Liver (tissue), 9 donors: ENCODE results near the gene RASL10A. TPM values are rescaled to one million over a fixed set of nuclear protein-coding genes. Genes with fewer than 3 reads are reported as not detected.
"Not testable (repeated sequence)": the region's sequence is repeated elsewhere in the genome, so short reads cannot be mapped to it uniquely, and the experiment has no call there.

ENCODE experiments used
- DNase-seq: peaks from one replicate; pipeline ENCODE4 v3.0.0-alpha.2; 2017; ENCODE audit warnings: low spot score
- H3K27ac ChIP-seq, 2 donors: one replicate each; pipeline ENCODE4 v1.7.0; 2013; ENCODE audit warnings: inconsistent platforms in 2 of 2, low read length in 2 of 2, control low read depth in 1 of 2, low read depth in 1 of 2, mild to moderate bottlenecking in 1 of 2
- H3K27me3 ChIP-seq, 4 donors: one replicate each; pipeline versions ENCODE4 v1.6.1 to v1.7.0; 2013; ENCODE audit warnings: low read length in 3 of 4, inconsistent platforms in 1 of 4, mild to moderate bottlenecking in 1 of 4, moderate library complexity in 1 of 4; ENCODE audit not compliant: control insufficient read depth in 4 of 4, insufficient read depth in 4 of 4
- H3K36me3 ChIP-seq, 4 donors: one replicate each; pipeline versions ENCODE4 v1.6.1 to v1.7.0; 2013; ENCODE audit warnings: low read length in 3 of 4, mild to moderate bottlenecking in 3 of 4, low read depth in 1 of 4, moderate library complexity in 1 of 4; ENCODE audit not compliant: control insufficient read depth in 4 of 4, insufficient read depth in 3 of 4
- H3K4me1 ChIP-seq, 4 donors: one replicate each; pipeline versions ENCODE4 v1.6.1 to v1.7.0; 2013; ENCODE audit warnings: low read length in 3 of 4, mild to moderate bottlenecking in 3 of 4, moderate library complexity in 1 of 4; ENCODE audit not compliant: control insufficient read depth in 4 of 4, insufficient read depth in 4 of 4
- H3K4me3 ChIP-seq, 3 donors: one replicate each; pipeline versions ENCODE4 v1.6.1 to v1.7.0; 2013; ENCODE audit warnings: low read length in 3 of 3, control low read depth in 1 of 3, low read depth in 1 of 3, mild to moderate bottlenecking in 1 of 3
- H3K9ac ChIP-seq, 2 donors: one replicate each; pipeline ENCODE4 v1.7.0; 2013; ENCODE audit warnings: low read length in 2 of 2, mild to moderate bottlenecking in 2 of 2, moderate library complexity in 2 of 2, control low read depth in 1 of 2, low read depth in 1 of 2
- H3K9me3 ChIP-seq, 4 donors: one replicate each; pipeline versions ENCODE4 v1.6.1 to v1.7.0; 2013; ENCODE audit warnings: low read length in 3 of 4; ENCODE audit not compliant: control insufficient read depth in 4 of 4
- FOXA1 ChIP-seq: IDR thresholded peaks from 2 replicates; pipeline ENCODE4 v1.6.1; 2016; ENCODE audit warnings: antibody characterized with exemption
- HNF4A ChIP-seq, 2 donors: conservative IDR thresholded peaks; 2 replicates each; pipeline ENCODE4 v1.6.1; 2016; ENCODE audit warnings: antibody characterized with exemption in 2 of 2, mild to moderate bottlenecking in 2 of 2
- HNF4G ChIP-seq: IDR thresholded peaks from 2 replicates; pipeline ENCODE4 v1.6.1; 2016; ENCODE audit warnings: antibody characterized with exemption
- NR2F2 ChIP-seq: IDR thresholded peaks from 2 replicates; pipeline ENCODE4 v1.6.1; 2016; ENCODE audit warnings: antibody characterized with exemption
- RAD21 ChIP-seq, 2 donors: IDR thresholded peaks; 2 replicates each; pipeline ENCODE4 v1.6.1; 2016; ENCODE audit warnings: antibody characterized with exemption in 2 of 2, mild to moderate bottlenecking in 2 of 2
- REST ChIP-seq: IDR thresholded peaks from 2 replicates; pipeline ENCODE4 v1.6.1; 2016; ENCODE audit warnings: antibody characterized with exemption, mild to moderate bottlenecking
- RXRA ChIP-seq, 2 donors: IDR thresholded peaks; 2 replicates each; pipeline ENCODE4 v1.6.1; 2017 to 2018; ENCODE audit warnings: antibody characterized with exemption in 2 of 2, mild to moderate bottlenecking in 1 of 2
- SP1 ChIP-seq: IDR thresholded peaks from 2 replicates; pipeline ENCODE4 v1.6.1; 2018; ENCODE audit warnings: antibody characterized with exemption, mild to moderate bottlenecking
- TAF1 ChIP-seq: conservative IDR thresholded peaks from 2 replicates; pipeline ENCODE4 v1.6.1; 2016; ENCODE audit warnings: antibody characterized with exemption, mild to moderate bottlenecking
- WGBS: extraction: QIAGEN DNeasy Blood & Tissue Kit; methylation state at CpG from one replicate; pipeline ENCODE4 v1.1.7; 2013; 5-methylcytosine and 5-hydroxymethylcytosine counted together
- polyA plus RNA-seq, 2 donors: library from polyadenylated mRNA; stranded (reverse) in 1 of 2; unstranded in 1 of 2; fragments of 200-250 nt in 1 of 2; fragments of >200 nt in 1 of 2; fragmentation: Nextera tagmentation in 1 of 2; extraction: Ambion mirVana in 1 of 2; gene quantifications; one replicate each; pipeline versions ENCODE4 v1.2.1 to v1.2.3, GENCODE V29; 2013 to 2015
- total RNA-seq, 2 donors: library from RNA; depleted of rRNA; stranded (reverse); fragments of >200 nt; gene quantifications; one replicate each; pipeline ENCODE4 v1.2.3, GENCODE V29; 2014
- donor health status: healthy.
- donor health status: healthy.
- donor health status: healthy.
- donor health status: healthy.
- donor health status: healthy.

Gene RASL10A
- total and polyA plus RNA-seq, 4 donors = 0.10 to 0.79 (median 0.47) TPM

DNA sequence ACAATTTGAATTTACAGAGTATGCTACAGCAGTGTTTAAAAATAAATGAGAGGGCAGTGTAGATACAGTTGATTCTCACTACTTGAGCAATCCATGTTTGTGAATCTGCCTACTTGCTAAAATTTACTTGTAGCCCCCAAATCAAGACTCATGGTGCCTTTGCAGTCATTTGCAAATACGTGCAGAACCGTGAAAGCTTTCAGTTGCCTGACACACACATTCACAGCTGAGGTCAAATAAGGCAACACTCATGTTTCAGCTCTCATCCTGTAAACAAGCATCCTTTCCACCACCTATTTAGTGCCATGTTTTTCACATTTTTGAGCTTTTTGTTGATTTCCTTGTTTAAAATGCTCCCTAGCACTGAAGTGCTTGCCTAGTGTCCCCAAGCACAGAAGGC, 32.5 kb upstream of the RASL10A start:
- DNase-seq = no peak
- Histone ChIP-seq H3K27me3 (no peaks in the 10 kb centered on the region), H3K36me3 (peaks cover 9 to 42% (median 24%) of the 10 kb centered on the region in 4 donors), H3K27ac (no peak overlapping the region), H3K4me3 (no peak overlapping the region), H3K9me3 (no peaks in the 10 kb centered on the region), H3K9ac (no peak overlapping the region), H3K4me1 (peaks cover 6 to 39% (median 24%) of the 10 kb centered on the region in 4 donors)
- TF ChIP-seq TAF1 = no peak
- no peak for TF ChIP-seq SP1
- 76% methylated on average over 2 of the region's 2 CpGs for WGBS

DNA sequence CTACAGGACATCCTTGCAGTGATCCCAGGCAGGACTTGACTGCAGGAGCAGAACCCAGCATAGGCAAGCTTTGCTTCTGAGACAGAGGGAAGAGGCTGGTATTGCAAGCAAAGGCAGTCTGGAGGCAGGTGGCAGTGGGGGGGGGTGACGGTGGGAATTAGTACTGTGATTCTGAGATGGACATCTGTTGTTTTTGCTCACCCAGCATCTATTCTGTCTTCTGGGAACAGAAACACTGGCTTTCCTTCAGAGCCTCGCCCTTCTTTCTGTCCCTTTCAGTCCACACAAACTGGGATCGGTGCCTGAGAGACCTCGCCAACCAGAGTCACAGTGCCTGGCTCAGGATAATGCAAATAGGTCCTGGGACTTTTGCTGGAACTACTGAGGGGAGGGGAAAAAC, 31.2 kb upstream of the RASL10A start:
- DNase-seq = no peak
- no peaks in the 10 kb centered on the region for H3K9me3 ChIP-seq
- H3K27me3 ChIP-seq = no peaks in the 10 kb centered on the region
- peaks cover 8 to 41% (median 21%) of the 10 kb centered on the region in 4 donors for H3K36me3 ChIP-seq
- no peak overlapping the region for H3K9ac ChIP-seq
- TF ChIP-seq HNF4A (conservative IDR thresholded peaks at IDR 0.05) (peak in 1 of 2 donors; percentile 27), FOXA1 (no peak), HNF4G (no peak), RXRA (IDR thresholded peaks at IDR 0.05) (peak in 1 of 2 donors; percentile 37)
- no peak overlapping the region for H3K4me3 ChIP-seq
- 43% methylated on average over 4 of the region's 4 CpGs for WGBS
- no peak overlapping the region for H3K27ac ChIP-seq
- peaks cover 6 to 38% (median 24%) of the 10 kb centered on the region in 4 donors for H3K4me1 ChIP-seq

DNA sequence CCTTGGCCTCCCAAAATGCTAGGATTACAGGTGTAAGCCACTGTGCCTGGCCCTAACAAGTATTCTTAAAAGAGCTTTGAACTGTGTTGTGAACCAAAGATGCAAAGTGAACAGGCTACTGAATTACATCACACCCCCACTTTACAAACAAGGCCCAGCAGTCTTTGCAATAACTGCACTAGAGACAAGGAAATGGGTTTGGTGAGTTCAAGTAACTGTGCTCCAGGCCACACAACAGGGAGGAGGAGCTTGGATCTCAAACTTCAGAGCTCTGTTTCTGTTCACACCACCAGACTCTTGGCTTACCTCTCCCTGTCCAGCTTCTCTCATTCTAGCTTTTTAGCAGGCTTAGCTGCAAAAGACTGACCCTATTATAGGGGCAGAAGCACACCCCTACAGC, 30.4 kb upstream of the RASL10A start:
- no peak for DNase-seq

GRCh38 chr22:29344889-29345288, 29.4 kb upstream of the RASL10A start:
- Histone ChIP-seq H3K27ac (peak overlapping the region in 1 of 2 donors; percentile 27), H3K4me1 (peaks cover 4 to 29% (median 22%) of the 10 kb centered on the region in 4 donors), H3K36me3 (peaks cover 13 to 51% (median 28%) of the 10 kb centered on the region in 4 donors)
- H3K9me3 ChIP-seq, DNase-seq, H3K4me3 ChIP-seq, H3K9ac ChIP-seq, H3K27me3 ChIP-seq: not testable (repeated sequence)
- WGBS = 66% methylated on average over 5 of the region's 5 CpGs

More for the DNA sequence above, 30.4 kb upstream of the RASL10A start:
- H3K4me1 ChIP-seq = peaks cover 4 to 32% (median 23%) of the 10 kb centered on the region in 4 donors
- peaks cover 9 to 47% (median 27%) of the 10 kb centered on the region in 4 donors for H3K36me3 ChIP-seq
- H3K27ac ChIP-seq = no peak overlapping the region
- TF ChIP-seq RXRA (IDR thresholded peaks at IDR 0.05) (peak in 1 of 2 donors; percentile 11), NR2F2 (no peak), REST (no peak), SP1 (no peak), RAD21 (IDR thresholded peaks at IDR 0.05) (no peak)
- no peaks in the 10 kb centered on the region for H3K9me3 ChIP-seq
- no peaks in the 10 kb centered on the region for H3K27me3 ChIP-seq
- no peak overlapping the region for H3K4me3 ChIP-seq
- H3K9ac ChIP-seq = no peak overlapping the region
